CD4-positive, alpha-beta T cell treated with Interleukin-4 for 4 hours (primary cell): ENCODE results near the gene PARP12.
"Not testable (repeated sequence)": the region's sequence is repeated elsewhere in the genome, so short reads cannot be mapped to it uniquely, and the experiment has no call there.

Experiments
- DNase-seq: peaks from one replicate; pipeline ENCODE4 v3.0.0-alpha.2; 2020

PARP12 gene, protein sequence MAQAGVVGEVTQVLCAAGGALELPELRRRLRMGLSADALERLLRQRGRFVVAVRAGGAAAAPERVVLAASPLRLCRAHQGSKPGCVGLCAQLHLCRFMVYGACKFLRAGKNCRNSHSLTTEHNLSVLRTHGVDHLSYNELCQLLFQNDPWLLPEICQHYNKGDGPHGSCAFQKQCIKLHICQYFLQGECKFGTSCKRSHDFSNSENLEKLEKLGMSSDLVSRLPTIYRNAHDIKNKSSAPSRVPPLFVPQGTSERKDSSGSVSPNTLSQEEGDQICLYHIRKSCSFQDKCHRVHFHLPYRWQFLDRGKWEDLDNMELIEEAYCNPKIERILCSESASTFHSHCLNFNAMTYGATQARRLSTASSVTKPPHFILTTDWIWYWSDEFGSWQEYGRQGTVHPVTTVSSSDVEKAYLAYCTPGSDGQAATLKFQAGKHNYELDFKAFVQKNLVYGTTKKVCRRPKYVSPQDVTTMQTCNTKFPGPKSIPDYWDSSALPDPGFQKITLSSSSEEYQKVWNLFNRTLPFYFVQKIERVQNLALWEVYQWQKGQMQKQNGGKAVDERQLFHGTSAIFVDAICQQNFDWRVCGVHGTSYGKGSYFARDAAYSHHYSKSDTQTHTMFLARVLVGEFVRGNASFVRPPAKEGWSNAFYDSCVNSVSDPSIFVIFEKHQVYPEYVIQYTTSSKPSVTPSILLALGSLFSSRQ

DNA sequence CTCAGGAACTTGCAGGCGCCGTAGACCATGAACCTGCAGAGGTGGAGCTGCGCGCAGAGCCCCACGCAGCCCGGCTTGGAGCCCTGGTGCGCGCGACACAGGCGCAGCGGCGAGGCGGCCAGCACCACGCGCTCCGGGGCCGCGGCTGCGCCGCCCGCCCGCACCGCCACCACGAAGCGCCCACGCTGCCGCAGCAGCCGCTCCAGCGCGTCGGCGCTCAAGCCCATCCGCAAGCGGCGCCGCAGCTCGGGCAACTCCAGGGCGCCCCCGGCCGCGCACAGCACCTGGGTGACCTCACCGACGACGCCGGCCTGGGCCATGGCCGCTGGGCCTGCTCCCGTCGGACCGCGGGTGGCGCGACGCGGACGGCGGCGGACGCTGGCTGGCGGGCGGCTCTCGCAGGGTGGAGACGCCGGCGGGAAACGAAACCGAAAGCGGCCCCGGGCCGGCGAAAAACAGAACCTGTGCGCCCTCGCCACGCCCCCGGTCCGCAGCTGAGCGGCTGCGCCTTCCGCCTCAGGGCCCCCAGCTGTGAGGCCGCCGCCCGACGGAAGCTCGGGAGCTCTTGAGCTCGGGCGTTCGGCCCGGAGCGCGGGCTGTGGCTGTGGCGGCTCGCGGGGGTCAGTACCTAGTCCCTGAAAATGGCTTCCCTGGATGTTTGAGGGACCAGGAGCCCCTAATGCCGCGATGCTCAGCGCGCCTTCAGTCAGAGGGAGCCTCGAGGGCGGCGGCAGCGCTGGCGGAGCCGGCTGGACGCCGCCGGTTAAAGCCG is at the start of gene PARP12:
TSS of gene PARP12 (minus strand) at position 424 of the 772 bp plus-strand sequence. CDS start at position 320, 104 bp downstream.
- DNase-seq = peak; percentile 84

DNA sequence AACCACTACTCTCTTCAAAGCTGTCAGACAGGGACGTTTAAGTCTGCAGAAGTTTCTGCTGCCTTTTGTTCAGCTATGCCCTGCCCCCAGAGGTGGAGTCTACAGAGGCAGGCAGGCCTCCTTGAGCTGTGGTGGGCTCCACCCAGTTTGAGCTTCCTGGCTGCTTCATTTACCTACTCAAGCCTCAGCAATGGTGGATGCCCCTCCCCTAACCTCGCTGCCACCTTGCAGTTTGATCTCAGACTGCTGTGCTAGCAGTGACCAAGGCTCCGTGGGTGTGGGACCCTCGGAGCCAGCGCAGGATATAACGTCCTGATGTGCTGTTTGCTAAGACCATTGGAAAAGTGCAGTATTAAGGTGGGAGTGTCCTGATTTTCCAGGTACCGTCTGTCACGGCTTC is 46.0 kb upstream of the PARP12 start:
- DNase-seq = not testable (repeated sequence)

DNA sequence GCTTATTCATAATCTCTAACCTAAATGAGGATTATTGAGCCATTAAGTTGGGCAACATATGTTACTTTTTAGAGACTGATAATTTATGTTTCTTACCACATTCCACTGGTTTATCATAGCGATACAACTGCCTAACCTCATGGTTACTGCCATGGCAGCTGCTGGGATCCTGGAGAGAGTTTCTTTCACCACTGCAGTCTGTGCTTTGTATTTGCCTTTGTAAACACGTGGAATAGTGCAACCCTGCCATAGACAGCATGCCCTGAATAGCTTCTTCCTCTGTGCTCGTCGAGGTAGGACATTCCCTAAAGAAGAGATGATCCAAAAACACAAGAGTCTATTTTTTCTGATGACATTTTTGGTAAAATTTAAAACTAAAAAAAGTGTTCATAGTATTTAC is 33.7 kb upstream of the PARP12 start:
- DNase-seq = no peak

DNA sequence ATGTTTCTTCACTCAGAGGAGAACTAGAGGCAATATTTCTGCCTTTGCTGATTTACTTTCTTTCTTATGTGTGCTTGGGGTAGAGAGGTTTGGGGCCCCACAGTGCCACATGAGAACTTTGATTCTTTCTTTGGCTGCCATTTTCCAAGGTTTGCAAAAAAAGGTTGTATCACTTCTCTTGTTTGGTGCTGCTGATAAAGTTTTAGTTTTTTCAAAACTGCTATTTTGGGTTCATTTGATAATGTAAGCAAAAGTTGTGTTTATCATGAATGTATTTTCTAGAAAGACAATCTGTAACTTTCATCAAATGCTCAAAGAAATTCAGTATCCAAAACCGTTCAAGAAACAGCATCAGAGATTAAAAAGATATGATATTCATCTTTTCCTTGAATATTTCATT is 30.6 kb upstream of the PARP12 start:
- no peak for DNase-seq

DNA sequence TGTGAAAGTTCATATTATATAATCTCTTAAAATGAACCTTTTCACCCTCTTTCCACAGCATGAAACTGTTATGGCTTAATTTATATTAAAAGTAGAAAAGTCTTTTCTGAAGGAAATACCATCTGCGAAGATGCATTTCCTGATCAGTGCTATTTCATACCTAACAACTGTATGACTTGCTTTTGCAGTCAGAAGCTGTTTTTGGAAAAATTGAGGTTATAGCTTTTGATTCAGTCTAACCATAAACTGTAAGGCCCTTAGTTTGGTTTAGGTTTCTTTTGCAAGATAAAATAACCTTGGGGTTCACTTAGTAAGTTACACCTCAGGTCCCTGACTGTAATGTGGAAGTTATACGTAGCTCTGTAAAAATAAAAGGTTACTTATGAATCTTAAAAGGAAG is 22.7 kb upstream of the PARP12 start:
- no peak for DNase-seq

DNA sequence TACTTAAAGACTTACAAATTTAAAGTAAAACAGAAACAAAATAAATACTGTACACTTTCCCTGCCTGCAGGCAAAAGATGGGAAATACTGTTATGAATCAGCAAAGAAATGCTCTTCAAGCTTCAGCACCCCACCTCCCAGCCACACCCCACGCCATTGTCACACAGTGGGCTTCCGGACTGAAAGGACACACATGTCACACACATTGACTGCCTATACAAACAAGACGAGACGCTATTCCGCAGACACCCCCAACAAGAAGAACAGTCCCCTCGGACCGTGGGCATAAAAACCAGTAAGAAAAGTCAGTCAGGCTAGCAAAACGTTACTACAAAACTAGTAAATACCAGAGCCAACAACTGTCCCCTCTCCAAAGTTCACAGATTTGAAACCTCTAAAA is 22.2 kb upstream of the PARP12 start:
- peak; percentile 56 for DNase-seq

DNA sequence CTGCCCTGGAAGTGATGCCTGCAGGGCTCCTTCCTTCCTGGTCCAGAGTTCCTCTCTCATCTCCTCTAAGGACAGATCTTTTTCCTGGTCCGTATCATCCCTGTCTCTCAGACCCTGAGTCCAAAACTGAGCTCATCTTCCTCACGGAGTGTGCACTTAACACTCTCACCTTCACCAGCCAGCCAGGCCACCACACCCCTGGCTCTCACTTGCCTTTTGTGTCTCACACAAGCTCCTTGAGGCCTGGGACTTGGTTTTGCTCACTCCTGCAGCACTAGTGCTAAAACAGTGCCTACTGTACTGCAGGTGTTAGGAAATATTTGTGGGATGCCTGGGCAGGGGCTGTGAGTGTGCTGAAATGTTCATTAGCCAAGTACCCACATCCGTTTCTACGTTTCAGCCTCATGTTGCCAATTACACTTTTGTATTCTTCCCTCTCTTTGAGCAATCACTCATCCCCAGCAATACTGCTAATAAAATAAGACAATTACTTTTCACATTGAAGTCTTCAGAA is 21.4 kb upstream of the PARP12 start:
- DNase-seq = no peak

DNA sequence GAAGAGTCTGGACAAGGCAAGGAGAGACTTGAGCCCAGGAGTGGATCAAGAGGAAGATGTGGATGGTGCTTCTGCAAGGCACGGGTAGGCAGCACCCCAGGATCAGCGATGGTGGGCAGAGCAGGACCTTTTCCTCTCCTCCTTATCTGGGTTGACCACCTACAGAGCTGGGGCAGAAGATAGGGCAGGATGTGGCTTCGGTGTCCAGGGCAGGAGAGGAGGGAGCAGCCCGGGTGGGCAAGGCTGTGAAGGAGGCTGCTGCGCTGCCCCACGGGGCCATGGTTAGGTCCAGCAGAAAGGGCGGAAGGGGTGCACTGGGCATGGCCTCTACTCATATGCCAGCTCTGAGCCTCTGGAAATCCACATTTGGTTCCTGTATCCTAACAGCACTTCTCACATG is 20.0 kb upstream of the PARP12 start:
- no peak for DNase-seq

DNA sequence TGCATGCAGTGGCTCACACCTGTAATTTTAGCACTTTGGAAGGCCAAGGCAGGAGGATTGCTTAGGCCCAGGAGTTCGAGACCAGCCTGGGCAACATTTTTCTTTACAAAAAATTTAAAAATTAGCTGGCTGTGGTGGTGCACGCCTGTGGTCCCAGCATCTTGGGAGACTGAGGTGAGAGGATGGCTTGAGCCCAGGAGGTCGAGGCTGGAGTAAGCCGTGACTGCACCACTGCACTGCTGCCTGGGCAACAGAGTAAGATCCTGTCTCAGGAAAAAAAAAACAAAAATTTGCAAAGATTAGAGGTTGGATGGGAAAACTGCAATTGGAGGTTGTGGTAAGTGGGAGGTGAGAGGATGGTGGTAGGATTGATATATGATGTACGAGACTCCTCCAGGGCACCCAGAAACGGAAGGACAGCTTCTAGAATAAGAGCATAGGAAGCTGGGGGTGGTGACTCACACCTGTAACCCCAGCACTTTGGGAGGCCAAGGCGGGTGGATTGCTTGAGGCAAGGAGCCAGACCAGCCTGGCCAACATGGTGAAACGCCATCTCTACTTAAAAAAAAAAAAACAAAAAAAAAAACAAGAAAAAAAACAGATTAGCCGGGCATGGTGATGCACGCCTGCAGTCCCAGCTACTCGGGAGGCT is 19.1 kb upstream of the PARP12 start:
- no peak for DNase-seq

DNA sequence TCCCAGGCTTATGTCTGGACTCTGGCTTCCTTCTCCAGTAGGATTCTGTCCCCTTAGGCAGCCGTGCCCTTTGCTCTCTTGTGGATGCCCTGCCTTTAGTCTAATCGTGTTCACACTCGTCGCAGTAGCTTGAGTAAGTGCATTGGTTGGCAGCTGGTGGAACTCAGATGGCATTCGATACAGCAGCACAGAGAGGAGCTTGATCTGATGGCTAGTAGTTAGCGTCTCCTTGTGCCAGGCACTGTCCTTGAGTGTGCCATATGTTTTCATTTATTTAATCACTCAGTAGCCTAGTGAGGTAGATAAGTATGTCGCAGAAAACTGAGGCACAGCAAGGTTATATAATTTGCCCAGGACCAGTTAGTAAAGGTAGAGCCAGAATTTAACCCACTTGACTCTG is 18.2 kb upstream of the PARP12 start:
- DNase-seq = no peak

DNA sequence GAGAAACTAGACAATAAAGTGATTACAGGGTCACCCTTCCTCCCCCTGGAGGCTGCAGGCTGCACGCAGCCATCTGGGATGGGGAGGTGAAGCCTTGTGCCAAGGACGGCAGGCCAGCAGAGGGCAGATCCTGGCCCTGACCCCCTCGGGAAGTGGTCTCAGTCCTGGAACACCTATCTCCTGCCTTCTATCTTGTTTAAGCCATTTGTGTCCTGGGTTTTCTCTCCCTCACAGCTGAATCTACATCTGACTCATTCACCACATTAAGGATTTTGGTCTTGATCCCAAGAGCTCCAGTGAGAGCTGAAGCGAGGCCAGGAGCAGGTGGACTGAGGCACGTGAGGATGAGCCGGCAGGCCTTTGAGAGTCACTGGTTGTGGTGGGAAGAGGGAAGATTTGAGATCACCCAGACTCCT is 16.4 kb upstream of the PARP12 start:
- no peak for DNase-seq

DNA sequence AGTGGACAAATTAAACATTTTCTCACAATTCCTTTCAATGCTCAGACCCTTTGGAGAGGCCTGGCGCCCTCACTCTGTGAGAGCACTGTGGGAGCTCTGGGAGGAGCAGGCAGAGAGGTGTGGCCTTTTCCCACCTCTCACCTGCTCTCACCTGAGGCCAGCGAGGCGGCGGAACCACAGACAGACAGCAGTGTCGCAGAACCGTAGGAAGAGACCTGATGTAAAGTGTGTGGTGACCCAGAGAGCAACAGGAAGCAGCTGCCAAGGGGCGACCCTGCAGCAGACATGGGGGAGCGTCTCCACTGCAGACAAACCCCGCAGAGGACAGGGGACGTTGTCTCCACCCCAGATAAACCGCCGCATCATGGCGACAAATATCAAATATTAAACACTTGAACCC is 15.6 kb upstream of the PARP12 start:
- no peak for DNase-seq

DNA sequence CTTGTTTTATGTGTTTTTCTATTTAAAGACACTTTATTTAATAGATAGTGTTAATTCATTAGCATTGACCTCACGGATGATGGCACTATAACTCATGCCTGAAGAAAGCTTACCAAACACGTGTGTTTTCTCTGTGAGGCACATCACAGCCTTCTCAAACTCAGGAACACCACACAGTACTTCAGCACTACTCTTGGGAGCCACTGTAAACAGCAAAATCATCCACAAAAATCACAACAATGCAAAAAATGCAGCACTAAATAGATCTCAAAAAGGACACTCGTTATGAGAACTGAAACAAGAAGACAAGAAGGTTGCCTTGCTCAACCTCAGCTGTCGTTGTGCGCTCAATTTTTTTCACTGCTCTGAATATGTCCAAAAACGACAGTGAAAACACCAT is 12.0 kb upstream of the PARP12 start:
- DNase-seq = no peak

DNA sequence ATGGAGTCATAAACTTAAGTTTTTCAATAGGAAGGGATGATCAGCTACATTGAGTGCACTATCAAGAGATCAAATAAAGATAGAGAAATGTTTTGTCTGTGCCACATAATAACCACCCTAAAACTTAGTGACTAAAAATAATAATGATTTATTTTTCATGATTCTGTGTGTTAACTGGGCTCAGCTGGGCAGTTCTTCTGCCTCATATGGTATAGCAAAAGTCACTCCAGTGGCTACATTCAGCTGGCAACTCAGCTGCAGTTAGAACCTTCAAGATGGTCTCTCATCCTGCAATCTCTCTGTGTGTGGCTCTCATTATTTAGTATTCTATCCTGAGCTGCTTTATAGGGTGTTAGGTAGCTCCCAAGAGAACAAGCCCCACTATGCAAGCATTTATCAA is 7.8 kb upstream of the PARP12 start:
- DNase-seq = no peak

DNA sequence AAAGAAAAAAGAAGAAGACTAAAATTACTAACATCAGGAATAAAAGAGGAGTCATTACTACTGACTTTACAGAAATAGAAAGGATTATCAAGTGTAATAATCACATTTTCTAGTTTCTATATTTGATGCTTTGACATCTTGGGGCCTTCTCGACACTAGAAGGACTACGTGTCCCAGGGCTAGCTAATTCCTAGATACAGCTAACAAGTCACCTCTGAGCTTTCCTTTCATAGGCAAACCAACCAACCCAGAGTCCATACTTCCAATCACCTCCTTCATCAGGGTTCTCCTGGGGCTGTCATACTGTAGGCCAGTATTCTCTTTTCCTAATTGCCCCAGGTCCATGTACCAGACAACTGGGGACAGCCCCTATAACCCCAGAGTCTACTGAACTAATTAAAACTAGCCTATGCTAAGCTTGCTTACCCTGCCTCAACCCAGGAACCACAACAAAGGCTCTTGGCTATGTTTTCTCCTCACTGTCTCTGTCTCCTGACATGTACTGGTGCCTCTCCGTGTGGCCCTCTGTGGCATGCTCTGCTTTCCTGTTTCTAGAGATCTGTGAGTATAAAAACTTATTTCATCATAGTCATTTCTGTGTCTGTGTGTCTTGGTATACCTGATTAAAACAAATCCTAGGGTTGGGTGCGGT is 6.7 kb upstream of the PARP12 start:
- DNase-seq = no peak

DNA sequence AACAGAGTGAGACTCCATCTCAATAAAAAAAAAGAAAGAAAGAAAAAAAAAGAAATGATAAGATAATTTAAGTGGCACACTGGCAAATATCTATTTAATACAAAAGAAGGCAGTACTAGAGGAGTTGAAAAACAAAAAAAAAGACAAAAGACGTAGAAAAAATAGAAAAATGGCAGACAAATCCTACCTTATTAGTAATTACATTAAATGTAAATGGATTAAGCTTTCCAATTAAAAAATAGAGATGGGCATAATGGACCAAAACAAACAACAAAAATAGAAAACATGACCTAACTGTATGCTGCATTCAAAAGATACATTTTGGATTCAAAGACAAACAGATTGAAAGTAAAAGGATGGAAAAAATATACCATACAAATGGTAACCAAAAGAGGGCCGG is 5.3 kb upstream of the PARP12 start:
- DNase-seq = no peak

DNA sequence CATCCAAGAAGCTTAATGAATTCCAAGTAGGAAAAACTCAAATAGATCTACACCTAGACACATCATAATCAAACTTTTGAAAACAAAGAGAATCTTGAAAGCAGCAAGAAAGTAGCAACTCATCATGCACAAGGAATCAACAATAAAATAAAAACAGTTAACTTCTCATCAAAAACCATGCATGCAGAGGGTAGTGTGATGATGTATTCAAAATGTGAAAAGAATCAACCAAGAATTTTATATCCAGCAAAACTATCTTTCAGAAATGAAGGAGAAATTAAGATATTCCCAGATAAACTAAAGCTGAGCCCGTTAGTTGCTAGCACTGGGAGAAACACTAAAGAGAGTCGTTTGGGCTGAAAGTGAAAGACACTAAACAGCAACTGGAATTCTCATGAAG is 4.3 kb upstream of the PARP12 start:
- DNase-seq = no peak

DNA sequence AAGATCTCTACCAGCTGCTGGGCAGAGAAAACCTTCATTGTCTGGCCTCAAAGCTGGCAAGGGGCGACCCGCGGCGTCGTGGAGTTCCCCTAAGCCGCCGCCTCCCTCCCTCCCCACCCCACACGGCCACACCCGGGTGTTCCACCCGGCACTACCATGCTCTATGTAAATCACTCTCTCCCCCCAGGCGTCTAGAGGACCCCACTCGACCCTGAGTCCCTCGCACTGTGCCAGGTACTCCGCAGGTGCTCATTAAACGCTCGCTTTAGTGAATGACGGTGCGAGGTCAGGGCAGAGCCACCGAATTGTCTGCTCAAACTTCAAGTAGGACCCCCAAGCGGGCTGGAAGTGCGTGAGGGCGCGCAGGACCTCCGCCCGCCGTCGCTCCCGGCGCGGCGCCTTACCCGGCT is 628 bp downstream of the PARP12 start:
- DNase-seq = peak; percentile 72

DNA sequence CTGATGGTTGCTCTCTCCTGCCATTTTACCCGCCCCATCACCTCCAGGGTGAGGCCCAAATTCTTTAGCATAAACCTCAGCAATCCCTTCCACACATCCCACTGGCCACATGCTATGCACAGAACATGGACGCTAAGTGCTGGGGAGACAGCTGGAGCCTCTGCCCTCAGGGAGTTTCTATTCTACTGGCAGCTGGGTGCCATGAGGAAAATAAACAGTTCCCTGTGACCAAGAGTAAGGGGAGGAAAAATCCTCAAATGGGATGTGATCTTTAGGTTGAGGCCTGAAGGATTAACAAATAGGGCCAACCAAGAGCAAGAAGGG is 1.2 kb downstream of the PARP12 start:
- DNase-seq = no peak

DNA sequence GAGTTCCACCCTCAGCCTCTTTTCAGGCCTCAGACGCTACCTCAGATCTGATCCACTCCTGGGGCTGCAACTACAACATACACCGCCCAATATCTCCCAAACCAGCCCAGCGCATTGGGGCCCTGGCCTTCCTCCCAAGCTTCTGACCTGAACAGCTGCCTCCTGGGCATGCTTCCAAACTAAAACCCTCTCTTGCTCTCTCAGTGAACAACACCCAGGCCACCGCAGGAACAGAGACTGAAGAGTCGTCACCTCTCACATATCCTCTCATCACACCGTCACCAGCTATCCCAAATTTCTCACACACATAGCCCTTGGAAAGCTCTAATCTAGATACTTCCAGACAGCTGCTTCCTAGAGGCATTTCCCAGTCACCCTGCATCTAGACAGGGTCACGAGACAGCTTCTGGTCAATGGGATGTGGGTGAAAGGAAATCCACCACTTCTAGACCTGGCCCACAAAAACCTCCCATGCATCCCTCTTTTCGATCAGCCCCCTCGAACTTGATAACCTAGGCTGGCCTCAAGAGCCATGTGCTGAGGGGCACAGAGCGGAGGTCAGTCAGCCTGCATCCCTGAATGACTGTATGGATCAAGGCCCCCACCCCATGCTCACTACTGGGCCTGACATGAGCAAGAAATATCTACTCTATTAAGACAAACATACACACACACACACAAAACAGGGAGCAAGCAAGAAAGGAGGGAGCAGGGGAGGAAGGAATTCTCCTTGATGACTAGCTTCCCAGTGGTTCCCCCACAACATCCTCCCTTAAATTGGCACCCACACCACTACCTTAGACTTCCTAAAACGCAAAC is 1.8 kb downstream of the PARP12 start:
- DNase-seq = no peak

DNA sequence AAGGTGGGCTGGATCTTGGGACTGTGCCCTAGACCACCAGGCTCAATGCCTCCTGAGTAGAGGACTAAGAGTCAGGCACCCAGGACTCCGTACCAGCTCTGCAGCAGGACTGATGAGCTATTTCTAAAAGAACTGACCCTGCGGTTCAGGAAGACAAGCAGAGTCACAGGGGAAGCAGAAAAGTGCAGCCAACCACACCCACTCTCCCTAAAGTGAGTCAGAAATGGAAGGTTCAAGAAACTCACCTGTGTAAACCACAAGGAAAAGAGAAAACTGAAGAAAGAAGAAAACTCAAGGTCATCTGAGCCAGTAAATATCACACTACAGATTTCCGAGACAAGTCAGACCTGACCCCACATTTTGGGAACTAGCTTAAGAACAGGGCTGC is 2.5 kb downstream of the PARP12 start:
- peak; percentile 24 for DNase-seq
